Measurements from ENCODE around the gene PPFIA2. TPM values are rescaled to one million over a fixed set of nuclear protein-coding genes. Genes with fewer than 3 reads are reported as not detected.

Gene PPFIA2
- total RNA-seq, 2 experiments from 2014 or later, result not detected

DNA sequence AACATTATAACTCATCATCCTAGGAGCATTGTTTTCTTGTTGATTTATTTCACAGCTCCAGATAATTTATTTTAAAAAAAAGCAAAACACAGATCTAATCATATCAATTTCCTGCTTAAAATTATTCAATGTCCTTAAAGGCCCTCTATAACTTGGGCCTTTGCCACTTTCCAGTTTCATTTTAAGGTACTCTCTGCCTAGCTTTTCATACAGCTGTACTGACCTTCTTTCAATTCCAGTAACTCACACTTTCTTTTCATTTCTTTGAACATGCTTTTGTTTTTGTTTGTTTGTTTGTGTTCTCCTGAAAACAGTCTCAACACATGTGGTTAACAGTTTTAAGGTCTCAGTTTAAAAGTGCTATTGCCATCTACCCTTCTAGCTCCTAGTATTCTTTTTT lies 399.4 kb downstream of the PPFIA2 start:
- POLR2A ChIA-PET, result no interaction called here
- no peak overlapping the region for H3K4me3 Mint-ChIP-seq
- no peak overlapping the region for H3K27ac Mint-ChIP-seq
- no peaks in the 10 kb centered on the region for H3K27me3 Mint-ChIP-seq (ENCODE audit: low read depth)
- H3K36me3 Mint-ChIP-seq (ENCODE audit: low read depth), result no peaks in the 10 kb centered on the region
- H3K4me1 Mint-ChIP-seq (ENCODE audit: low read depth), result no peaks in the 10 kb centered on the region
- no peak for ATAC-seq
- no peak for DNase-seq
- no peaks in the 10 kb centered on the region for H3K9me3 Mint-ChIP-seq (ENCODE audit: insufficient read depth)
- CTCF ChIA-PET, result no interaction called here

GRCh38 chr12:81354327-81354932 lies 404.7 kb downstream of the PPFIA2 start:
- Mint-ChIP-seq H3K9me3 (ENCODE audit: insufficient read depth) (no peaks in the 10 kb centered on the region), H3K4me3 (no peak overlapping the region), H3K27ac (no peak overlapping the region), H3K27me3 (ENCODE audit: low read depth) (no peaks in the 10 kb centered on the region), H3K36me3 (ENCODE audit: low read depth) (no peaks in the 10 kb centered on the region), H3K4me1 (ENCODE audit: low read depth) (no peaks in the 10 kb centered on the region)
- DNase-seq (no peak), ATAC-seq (no peak)
- ChIA-PET CTCF (no interaction called here), POLR2A (no interaction called here)

DNA sequence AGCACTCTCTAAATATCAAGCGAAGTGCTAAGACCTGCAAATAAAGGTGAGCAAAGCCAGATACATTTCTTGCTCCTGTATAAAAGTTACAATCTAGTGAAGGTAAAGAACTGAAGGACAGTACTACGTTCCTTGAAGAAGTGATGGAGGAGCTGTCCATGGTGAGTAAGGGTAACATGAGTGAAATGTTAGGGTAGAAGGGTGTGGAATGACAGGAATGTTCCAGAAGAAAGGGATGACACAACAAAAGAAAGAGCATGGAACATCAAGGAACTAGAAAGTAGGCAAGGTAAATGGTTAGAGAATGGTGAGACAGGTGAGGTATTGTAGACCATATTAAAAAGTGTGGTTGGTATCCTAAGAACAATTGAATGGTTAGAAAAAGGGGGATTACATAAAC lies 408.8 kb downstream of the PPFIA2 start:
- ChIA-PET CTCF (no interaction called here), POLR2A (no interaction called here)
- Mint-ChIP-seq H3K4me3 (no peak overlapping the region), H3K27ac (no peak overlapping the region), H3K27me3 (ENCODE audit: low read depth) (no peaks in the 10 kb centered on the region), H3K36me3 (ENCODE audit: low read depth) (no peaks in the 10 kb centered on the region), H3K9me3 (ENCODE audit: insufficient read depth) (no peaks in the 10 kb centered on the region), H3K4me1 (ENCODE audit: low read depth) (no peaks in the 10 kb centered on the region)
- no peak for DNase-seq
- ATAC-seq, result no peak

GRCh38 chr12:81347404-81347803 lies 411.7 kb downstream of the PPFIA2 start:
- ChIA-PET POLR2A (no interaction called here), CTCF (no interaction called here)
- H3K36me3 Mint-ChIP-seq (ENCODE audit: low read depth), result no peaks in the 10 kb centered on the region
- no peak for ATAC-seq
- no peak for DNase-seq
- H3K27ac Mint-ChIP-seq, result no peak overlapping the region
- no peaks in the 10 kb centered on the region for H3K4me1 Mint-ChIP-seq (ENCODE audit: low read depth)
- no peaks in the 10 kb centered on the region for H3K9me3 Mint-ChIP-seq (ENCODE audit: insufficient read depth)
- no peak overlapping the region for H3K4me3 Mint-ChIP-seq
- no peaks in the 10 kb centered on the region for H3K27me3 Mint-ChIP-seq (ENCODE audit: low read depth)

DNA sequence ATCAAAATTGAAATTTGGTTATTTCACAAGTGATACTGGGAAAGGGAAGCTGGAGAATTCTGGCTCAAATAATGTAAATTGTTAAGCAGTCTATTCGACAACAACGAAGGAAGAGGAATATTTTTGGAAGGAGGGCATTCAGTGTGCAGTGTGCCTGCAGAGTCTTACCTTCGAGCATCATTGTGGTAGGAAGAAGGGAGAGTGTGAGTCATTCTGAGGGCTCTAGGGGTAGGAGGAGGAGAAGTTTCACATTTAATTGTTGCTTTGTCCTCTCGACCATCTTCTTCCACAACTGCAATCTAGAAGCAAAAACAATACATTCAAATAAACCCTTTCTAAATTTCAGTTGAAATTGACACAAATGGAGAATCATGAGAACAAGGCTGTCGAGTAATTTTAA lies 418.2 kb downstream of the PPFIA2 start:
- H3K27me3 Mint-ChIP-seq (ENCODE audit: low read depth), result no peaks in the 10 kb centered on the region
- CTCF ChIA-PET, result no interaction called here
- no peak for DNase-seq

GRCh38 chr12:81339071-81339470 lies 420.1 kb downstream of the PPFIA2 start:
- ChIA-PET CTCF (no interaction called here), POLR2A (no interaction called here)
- no peaks in the 10 kb centered on the region for H3K27me3 Mint-ChIP-seq (ENCODE audit: low read depth)
- no peak overlapping the region for H3K4me3 Mint-ChIP-seq
- peaks cover 5% of the 10 kb centered on the region for H3K9me3 Mint-ChIP-seq (ENCODE audit: insufficient read depth)
- no peak overlapping the region for H3K27ac Mint-ChIP-seq
- no peaks in the 10 kb centered on the region for H3K4me1 Mint-ChIP-seq (ENCODE audit: low read depth)
- ATAC-seq, result no peak
- H3K36me3 Mint-ChIP-seq (ENCODE audit: low read depth), result no peaks in the 10 kb centered on the region
- DNase-seq, result no peak

More for the DNA sequence above, 418.2 kb downstream of the PPFIA2 start:
- POLR2A ChIA-PET, result no interaction called here
- no peaks in the 10 kb centered on the region for H3K4me1 Mint-ChIP-seq (ENCODE audit: low read depth)
- H3K4me3 Mint-ChIP-seq, result no peak overlapping the region
- H3K9me3 Mint-ChIP-seq (ENCODE audit: insufficient read depth), result peaks cover 5% of the 10 kb centered on the region
- H3K36me3 Mint-ChIP-seq (ENCODE audit: low read depth), result no peaks in the 10 kb centered on the region
- no peak for ATAC-seq
- no peak overlapping the region for H3K27ac Mint-ChIP-seq

GRCh38 chr12:81337886-81338285 lies 421.3 kb downstream of the PPFIA2 start:
- H3K27ac Mint-ChIP-seq, result no peak overlapping the region
- no peak overlapping the region for H3K4me3 Mint-ChIP-seq
- DNase-seq (no peak), ATAC-seq (no peak)
- peaks cover 5% of the 10 kb centered on the region for H3K9me3 Mint-ChIP-seq (ENCODE audit: insufficient read depth)
- POLR2A ChIA-PET, result no interaction called here
- CTCF ChIA-PET, result no interaction called here
- H3K36me3 Mint-ChIP-seq (ENCODE audit: low read depth), result no peaks in the 10 kb centered on the region
- H3K27me3 Mint-ChIP-seq (ENCODE audit: low read depth), result no peaks in the 10 kb centered on the region
- H3K4me1 Mint-ChIP-seq (ENCODE audit: low read depth), result no peaks in the 10 kb centered on the region

DNA sequence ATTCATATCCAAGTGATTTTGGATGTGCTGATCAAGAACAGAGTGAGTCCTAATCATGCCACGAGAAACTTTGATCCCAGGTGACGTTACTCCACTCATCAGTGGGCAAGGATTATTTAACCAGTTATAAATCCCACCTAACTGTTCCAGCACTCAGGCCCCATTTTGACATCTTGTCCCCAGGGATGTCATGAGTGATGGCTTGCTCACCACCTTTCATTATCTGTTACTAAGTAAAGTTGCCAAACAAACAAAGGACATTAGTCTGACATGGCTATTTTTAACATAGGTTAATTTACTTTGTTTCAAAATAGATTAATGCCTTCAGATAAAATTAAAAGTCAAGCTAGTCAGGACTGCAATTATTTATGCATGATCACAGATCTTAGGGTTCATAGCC lies 425.3 kb downstream of the PPFIA2 start:
- ATAC-seq, result no peak
- Mint-ChIP-seq H3K27me3 (ENCODE audit: low read depth) (no peaks in the 10 kb centered on the region), H3K27ac (no peak overlapping the region), H3K36me3 (ENCODE audit: low read depth) (no peaks in the 10 kb centered on the region), H3K9me3 (ENCODE audit: insufficient read depth) (no peaks in the 10 kb centered on the region), H3K4me3 (no peak overlapping the region), H3K4me1 (ENCODE audit: low read depth) (no peaks in the 10 kb centered on the region)
- DNase-seq, result no peak
- ChIA-PET CTCF (no interaction called here), POLR2A (no interaction called here)

GRCh38 chr12:81332054-81332453 lies 427.1 kb downstream of the PPFIA2 start:
- ChIA-PET CTCF (no interaction called here), POLR2A (no interaction called here)
- DNase-seq (no peak), ATAC-seq (no peak)
- Mint-ChIP-seq H3K36me3 (ENCODE audit: low read depth) (no peaks in the 10 kb centered on the region), H3K4me3 (no peak overlapping the region), H3K27me3 (ENCODE audit: low read depth) (no peaks in the 10 kb centered on the region), H3K9me3 (ENCODE audit: insufficient read depth) (no peaks in the 10 kb centered on the region), H3K27ac (no peak overlapping the region), H3K4me1 (ENCODE audit: low read depth) (no peaks in the 10 kb centered on the region)

DNA sequence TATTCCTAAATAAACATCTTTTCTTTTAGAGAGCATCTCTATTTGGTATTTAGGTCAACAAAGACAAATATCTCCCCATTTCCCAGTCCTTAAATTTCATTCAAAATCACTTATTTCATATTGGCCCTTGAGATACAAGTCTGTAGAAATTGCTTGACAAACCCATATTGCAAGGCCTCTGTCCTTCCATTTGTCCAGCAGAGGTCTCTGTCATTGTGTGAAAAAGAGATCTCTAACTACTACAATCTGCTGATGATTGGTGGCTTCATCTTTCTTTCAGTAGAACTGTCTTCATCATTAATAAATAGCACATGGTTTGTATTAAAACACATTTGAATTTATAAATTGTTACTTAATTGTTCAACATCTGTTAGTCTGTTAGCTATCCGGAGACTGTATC lies 428.7 kb downstream of the PPFIA2 start:
- Mint-ChIP-seq H3K9me3 (ENCODE audit: insufficient read depth) (no peaks in the 10 kb centered on the region), H3K4me3 (no peak overlapping the region), H3K36me3 (ENCODE audit: low read depth) (no peaks in the 10 kb centered on the region), H3K27me3 (ENCODE audit: low read depth) (no peaks in the 10 kb centered on the region), H3K27ac (no peak overlapping the region), H3K4me1 (ENCODE audit: low read depth) (no peaks in the 10 kb centered on the region)
- ATAC-seq (no peak), DNase-seq (no peak)
- POLR2A ChIA-PET, result no interaction called here
- CTCF ChIA-PET, result no interaction called here

- Mint-ChIP-seq H3K36me3 (ENCODE audit: low read depth) (no peaks in the 10 kb centered on the region), H3K9me3 (ENCODE audit: insufficient read depth) (no peaks in the 10 kb centered on the region), H3K4me1 (ENCODE audit: low read depth) (no peaks in the 10 kb centered on the region), H3K4me3 (no peak overlapping the region), H3K27ac (no peak overlapping the region), H3K27me3 (ENCODE audit: low read depth) (no peaks in the 10 kb centered on the region)
- ATAC-seq (no peak), DNase-seq (no peak)
- ChIA-PET CTCF (interaction anchor here (1.6 kb wide), 1 partner anchor 11 kb away, joined by 5 read pairs; no protein-coding TSS in a partner anchor), POLR2A (no interaction called here)
Measured at GRCh38 chr12:81329085-81329484, 430.1 kb downstream of the PPFIA2 start.

DNA sequence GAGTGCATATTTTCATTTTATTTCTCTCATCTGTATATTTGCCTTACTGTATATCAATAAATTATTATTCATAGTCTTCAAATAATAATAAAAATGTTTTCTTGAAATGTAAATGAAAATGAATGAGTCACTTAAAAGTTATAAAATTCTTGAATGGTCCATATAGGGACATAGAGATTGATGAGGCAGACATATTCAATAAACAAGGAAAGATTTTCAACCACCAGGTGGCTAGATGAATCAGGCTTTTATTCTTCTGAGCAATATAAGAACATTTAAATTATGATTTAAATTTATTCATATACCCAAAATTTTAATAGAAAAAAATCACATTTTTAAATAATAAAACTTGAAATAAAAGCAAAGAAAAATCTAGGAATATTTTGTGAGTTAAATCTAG lies 431.7 kb downstream of the PPFIA2 start:
- POLR2A ChIA-PET, result no interaction called here
- Mint-ChIP-seq H3K4me3 (no peak overlapping the region), H3K27ac (no peak overlapping the region), H3K4me1 (ENCODE audit: low read depth) (no peaks in the 10 kb centered on the region), H3K27me3 (ENCODE audit: low read depth) (no peaks in the 10 kb centered on the region), H3K9me3 (ENCODE audit: insufficient read depth) (no peaks in the 10 kb centered on the region), H3K36me3 (ENCODE audit: low read depth) (no peaks in the 10 kb centered on the region)
- DNase-seq (no peak), ATAC-seq (no peak)
- CTCF ChIA-PET, result interaction anchor here (1.6 kb wide), 1 partner anchor 9 kb away, joined by 5 read pairs; no protein-coding TSS in a partner anchor

DNA sequence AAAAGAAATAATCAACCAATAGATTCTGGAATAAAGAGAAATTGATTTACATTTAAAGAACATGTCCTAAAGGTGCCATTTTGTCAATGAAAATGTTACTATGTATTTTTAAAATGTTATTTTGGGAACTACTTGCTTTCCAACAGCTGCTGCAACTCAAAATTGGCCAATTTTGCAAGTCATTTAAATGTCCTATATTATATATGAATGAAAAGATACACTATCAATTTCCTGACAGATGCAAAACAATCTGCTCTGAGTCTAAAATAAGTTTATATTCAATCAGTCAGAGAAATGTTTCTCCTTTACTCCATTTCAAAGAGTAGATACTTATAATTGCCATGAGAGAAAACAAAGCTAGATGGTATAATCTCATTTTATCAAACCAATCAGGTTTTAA lies 434.1 kb downstream of the PPFIA2 start:
- CTCF ChIA-PET, result no interaction called here
- DNase-seq (no peak), ATAC-seq (no peak)
- Mint-ChIP-seq H3K27me3 (ENCODE audit: low read depth) (no peaks in the 10 kb centered on the region), H3K36me3 (ENCODE audit: low read depth) (no peaks in the 10 kb centered on the region), H3K27ac (no peak overlapping the region), H3K4me1 (ENCODE audit: low read depth) (no peaks in the 10 kb centered on the region), H3K9me3 (ENCODE audit: insufficient read depth) (peaks cover 5% of the 10 kb centered on the region), H3K4me3 (no peak overlapping the region)
- POLR2A ChIA-PET, result no interaction called here

Data from activated CD8-positive, alpha-beta T cell treated with anti-CD3 and anti-CD28 coated beads, Interleukin-2, amount 10 ng/mL, durations not matched to agents 7 days and 5 days (primary cell).